GM18909 (cell line): ENCODE results near the gene KCNK3.

Source experiments
- ATAC-seq: cut with Tn5 transposase; IDR thresholded peaks from one replicate; pipeline ENCODE4 v1.9.1; 2021; ENCODE audit warnings: mild to moderate bottlenecking; ENCODE audit not compliant: unreplicated experiment, poor library complexity

KCNK3 gene

GRCh38 chr2:26724784-26725520, 32.4 kb downstream of the KCNK3 start:
- no peak for ATAC-seq

- no peak for ATAC-seq
Measured at GRCh38 chr2:26725521-26725820, 32.9 kb downstream of the KCNK3 start.

GRCh38 chr2:26726228-26726627, 33.7 kb downstream of the KCNK3 start:
- ATAC-seq: no peak

GRCh38 chr2:26727641-26728561, 35.4 kb downstream of the KCNK3 start:
- ATAC-seq: no peak

GRCh38 chr2:26729311-26729710, 36.8 kb downstream of the KCNK3 start:
- no peak for ATAC-seq

- no peak for ATAC-seq
Measured at GRCh38 chr2:26730549-26731344, 38.2 kb downstream of the KCNK3 start.

GRCh38 chr2:26731714-26732113, 39.2 kb downstream of the KCNK3 start:
- ATAC-seq: no peak

- no peak for ATAC-seq
Measured at GRCh38 chr2:26732446-26732845, 39.9 kb downstream of the KCNK3 start.

GRCh38 chr2:26733413-26733812, 40.9 kb downstream of the KCNK3 start:
- ATAC-seq: no peak

GRCh38 chr2:26735097-26735496, 42.6 kb downstream of the KCNK3 start:
- no peak for ATAC-seq

GRCh38 chr2:26735883-26736588, 43.5 kb downstream of the KCNK3 start:
- no peak for ATAC-seq

- ATAC-seq: no peak
Measured at GRCh38 chr2:26737221-26737620, 44.7 kb downstream of the KCNK3 start.

- ATAC-seq: no peak
Measured at GRCh38 chr2:26738481-26738880, 46.0 kb downstream of the KCNK3 start.

GRCh38 chr2:26739514-26739913, 47.0 kb downstream of the KCNK3 start:
- no peak for ATAC-seq

GRCh38 chr2:26740346-26740745, 47.8 kb downstream of the KCNK3 start:
- no peak for ATAC-seq

- ATAC-seq: peak; percentile 50
Measured at GRCh38 chr2:26740890-26741302, 48.4 kb downstream of the KCNK3 start.

GRCh38 chr2:26742048-26742770, 49.7 kb downstream of the KCNK3 start:
- no peak for ATAC-seq

- ATAC-seq: no peak
Measured at GRCh38 chr2:26743852-26744251, 51.3 kb downstream of the KCNK3 start.

GRCh38 chr2:26744953-26745352, 52.4 kb downstream of the KCNK3 start:
- no peak for ATAC-seq
